ENCODE data around the gene CIDEA. TPM values are rescaled to one million over a fixed set of nuclear protein-coding genes. Genes with fewer than 3 reads are reported as not detected.

Gene CIDEA
- total RNA-seq, 4 donors from 2014 or later, result 17.5 to 72.2 (median 36.4) TPM

DNA sequence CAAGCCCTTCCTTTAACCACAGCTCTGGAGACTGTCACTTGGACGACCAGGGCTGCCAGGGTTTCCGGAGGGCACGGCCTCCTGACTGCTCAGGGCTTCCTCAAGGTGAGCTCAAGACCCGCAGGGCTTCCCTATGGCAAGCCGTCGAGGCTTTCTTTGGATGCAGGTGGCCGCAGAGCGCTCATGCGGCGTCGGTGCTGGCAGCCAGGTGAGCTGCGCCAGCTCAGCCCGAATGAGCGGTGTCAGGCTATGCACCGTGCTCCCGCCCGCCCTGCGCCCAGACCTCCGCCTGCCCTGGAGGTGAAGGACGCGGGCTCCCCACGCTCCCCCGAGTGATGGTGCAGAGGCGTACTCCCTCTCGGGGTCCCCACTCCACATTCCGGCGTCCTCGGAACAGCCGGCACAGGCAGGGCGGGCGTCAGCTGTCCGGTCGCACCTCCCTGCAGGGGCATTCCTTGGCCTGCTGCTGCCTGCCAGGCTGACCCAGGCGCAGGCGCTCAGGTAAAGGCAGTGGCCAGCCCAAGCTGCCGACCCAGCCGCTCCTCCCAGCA, 33.0 kb downstream of the CIDEA start:
- DNase-seq (ENCODE audit: low spot score in 2 of 2), result peak in 1 of 2 donors; percentile 61
- Histone ChIP-seq H3K4me3 (peak overlapping the region; percentile 53), H3K4me1 (peaks cover 20% of the 10 kb centered on the region), H3K27ac (peak overlapping the region; percentile 79), H3K36me3 (no peaks in the 10 kb centered on the region), H3K9me3 (no peaks in the 10 kb centered on the region), H3K27me3 (no peaks in the 10 kb centered on the region)
- no CpG with 5 or more reads among the region's 37 CpGs for WGBS
- TF ChIP-seq, protein P1, sequence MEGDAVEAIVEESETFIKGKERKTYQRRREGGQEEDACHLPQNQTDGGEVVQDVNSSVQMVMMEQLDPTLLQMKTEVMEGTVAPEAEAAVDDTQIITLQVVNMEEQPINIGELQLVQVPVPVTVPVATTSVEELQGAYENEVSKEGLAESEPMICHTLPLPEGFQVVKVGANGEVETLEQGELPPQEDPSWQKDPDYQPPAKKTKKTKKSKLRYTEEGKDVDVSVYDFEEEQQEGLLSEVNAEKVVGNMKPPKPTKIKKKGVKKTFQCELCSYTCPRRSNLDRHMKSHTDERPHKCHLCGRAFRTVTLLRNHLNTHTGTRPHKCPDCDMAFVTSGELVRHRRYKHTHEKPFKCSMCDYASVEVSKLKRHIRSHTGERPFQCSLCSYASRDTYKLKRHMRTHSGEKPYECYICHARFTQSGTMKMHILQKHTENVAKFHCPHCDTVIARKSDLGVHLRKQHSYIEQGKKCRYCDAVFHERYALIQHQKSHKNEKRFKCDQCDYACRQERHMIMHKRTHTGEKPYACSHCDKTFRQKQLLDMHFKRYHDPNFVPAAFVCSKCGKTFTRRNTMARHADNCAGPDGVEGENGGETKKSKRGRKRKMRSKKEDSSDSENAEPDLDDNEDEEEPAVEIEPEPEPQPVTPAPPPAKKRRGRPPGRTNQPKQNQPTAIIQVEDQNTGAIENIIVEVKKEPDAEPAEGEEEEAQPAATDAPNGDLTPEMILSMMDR (IDR thresholded peaks at IDR 0.05), result no peak
- no peak for TF ChIP-seq EP300 (IDR thresholded peaks at IDR 0.05)
- TF ChIP-seq POLR2A (IDR thresholded peaks at IDR 0.05), result no peak
- no peak for TF ChIP-seq POLR2AphosphoS5 (IDR thresholded peaks at IDR 0.05)

DNA sequence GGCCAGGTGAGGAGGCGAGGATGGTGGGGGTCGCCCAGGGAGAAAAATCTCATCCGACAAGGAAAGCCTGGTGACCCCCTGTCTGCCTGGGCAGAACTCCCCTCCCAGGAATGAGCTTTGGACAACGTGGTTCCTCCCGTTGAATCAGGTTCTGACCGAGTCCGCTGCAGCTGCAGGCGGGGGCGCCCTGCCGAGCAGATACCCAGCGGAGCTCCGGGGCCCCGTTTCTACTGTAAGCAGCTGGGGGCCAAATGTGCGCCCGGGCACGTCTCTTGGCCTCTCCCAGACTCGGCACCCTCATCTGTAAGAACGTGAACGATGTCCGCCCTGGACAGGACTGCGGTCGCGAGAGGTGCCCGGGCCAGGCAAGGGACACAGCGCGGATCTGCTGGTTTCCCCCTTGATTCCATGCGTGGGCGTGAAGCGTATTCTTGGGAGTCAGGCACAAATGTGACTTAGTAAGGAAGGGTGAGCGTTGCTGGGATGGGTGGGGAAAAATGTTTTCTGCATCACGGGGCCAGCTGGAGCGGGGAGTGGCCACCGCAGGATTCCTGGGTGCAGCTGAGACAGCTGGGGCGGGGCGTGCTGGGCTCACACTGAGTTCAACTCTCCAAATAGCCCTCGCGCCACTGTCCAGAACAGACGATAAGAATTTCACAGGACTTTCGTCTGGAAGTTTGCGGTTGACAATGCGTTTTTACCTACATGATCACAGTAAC, 33.7 kb downstream of the CIDEA start:
- TF ChIP-seq EP300 (IDR thresholded peaks at IDR 0.05), result no peak
- TF ChIP-seq, protein P1 (IDR thresholded peaks at IDR 0.05), result no peak
- peak in 1 of 3 donors; percentile 25 for TF ChIP-seq POLR2AphosphoS5 (IDR thresholded peaks at IDR 0.05)
- TF ChIP-seq POLR2A (IDR thresholded peaks at IDR 0.05), result no peak
- 14% methylated on average over 13 of the region's 41 CpGs for WGBS
- peak overlapping the region; percentile 53 for H3K4me3 ChIP-seq

DNA sequence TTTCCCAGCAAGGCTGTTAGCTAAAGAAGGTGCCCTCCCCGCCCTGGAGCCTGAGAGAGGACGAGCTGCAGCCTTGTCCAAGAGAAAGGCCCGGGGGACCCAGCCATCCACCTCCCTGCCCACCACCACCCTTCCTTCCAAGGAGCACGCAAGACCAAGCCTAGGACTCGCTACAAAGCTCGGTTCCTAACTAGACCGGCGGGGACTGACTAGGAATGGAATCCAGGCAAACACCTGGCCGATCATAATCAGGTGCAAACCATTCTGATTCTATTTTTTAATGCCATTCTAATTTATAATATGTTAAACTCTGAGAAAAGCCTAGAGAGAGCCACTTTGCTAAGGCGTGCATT, 34.2 kb downstream of the CIDEA start:
- DNase-seq (ENCODE audit: low spot score in 2 of 2), result peak in 1 of 2 donors; percentile 8
- 14% methylated on average over 7 of the region's 10 CpGs for WGBS
- H3K4me3 ChIP-seq, result peak overlapping the region; percentile 53
- H3K27ac ChIP-seq, result peak overlapping the region; percentile 79
- no peaks in the 10 kb centered on the region for H3K36me3 ChIP-seq
- peaks cover 20% of the 10 kb centered on the region for H3K4me1 ChIP-seq
- no peaks in the 10 kb centered on the region for H3K9me3 ChIP-seq
- H3K27me3 ChIP-seq, result no peaks in the 10 kb centered on the region
- TF ChIP-seq EP300 (IDR thresholded peaks at IDR 0.05), result no peak
- no peak for TF ChIP-seq POLR2A (IDR thresholded peaks at IDR 0.05)
- no peak for TF ChIP-seq POLR2AphosphoS5 (IDR thresholded peaks at IDR 0.05)
- TF ChIP-seq, protein P1 (IDR thresholded peaks at IDR 0.05), result no peak

More for the DNA sequence above, 33.7 kb downstream of the CIDEA start:
- Histone ChIP-seq H3K27ac (peak overlapping the region; percentile 79), H3K36me3 (no peaks in the 10 kb centered on the region), H3K4me1 (peaks cover 20% of the 10 kb centered on the region), H3K9me3 (no peaks in the 10 kb centered on the region), H3K27me3 (no peaks in the 10 kb centered on the region)
- DNase-seq (ENCODE audit: low spot score in 2 of 2), result peak; percentile 84 to 93

DNA sequence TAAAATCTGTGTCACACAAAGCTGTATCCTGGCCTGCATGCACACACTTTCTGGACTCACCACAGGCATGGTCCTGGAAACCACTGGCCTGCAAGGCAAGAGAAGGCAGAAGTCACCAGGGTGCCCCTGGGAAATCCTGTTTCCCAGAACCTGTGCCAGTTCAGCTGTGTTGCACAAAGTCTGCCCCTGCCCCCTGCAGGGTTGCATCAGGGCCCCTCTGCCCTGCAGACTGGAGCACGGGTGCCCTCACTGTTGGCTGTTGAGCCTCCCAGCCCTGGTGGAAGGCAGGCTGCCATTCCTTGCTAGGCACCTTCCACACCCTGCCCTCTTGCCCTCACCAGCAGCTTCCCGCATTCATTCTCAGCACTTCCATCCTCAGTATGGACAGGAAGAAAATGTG, 35.9 kb downstream of the CIDEA start:
- peak; percentile 24 to 48 for DNase-seq (ENCODE audit: low spot score in 2 of 2)
- Histone ChIP-seq H3K27ac (no peak overlapping the region), H3K36me3 (no peaks in the 10 kb centered on the region), H3K27me3 (no peaks in the 10 kb centered on the region), H3K4me3 (no peak overlapping the region), H3K4me1 (peaks cover 20% of the 10 kb centered on the region), H3K9me3 (no peaks in the 10 kb centered on the region)
- TF ChIP-seq POLR2AphosphoS5 (IDR thresholded peaks at IDR 0.05) (no peak), POLR2A (IDR thresholded peaks at IDR 0.05) (no peak), EP300 (IDR thresholded peaks at IDR 0.05) (no peak)
- TF ChIP-seq, protein P1 (IDR thresholded peaks at IDR 0.05), result no peak
- 94% methylated on average over 2 of the region's 2 CpGs for WGBS

DNA sequence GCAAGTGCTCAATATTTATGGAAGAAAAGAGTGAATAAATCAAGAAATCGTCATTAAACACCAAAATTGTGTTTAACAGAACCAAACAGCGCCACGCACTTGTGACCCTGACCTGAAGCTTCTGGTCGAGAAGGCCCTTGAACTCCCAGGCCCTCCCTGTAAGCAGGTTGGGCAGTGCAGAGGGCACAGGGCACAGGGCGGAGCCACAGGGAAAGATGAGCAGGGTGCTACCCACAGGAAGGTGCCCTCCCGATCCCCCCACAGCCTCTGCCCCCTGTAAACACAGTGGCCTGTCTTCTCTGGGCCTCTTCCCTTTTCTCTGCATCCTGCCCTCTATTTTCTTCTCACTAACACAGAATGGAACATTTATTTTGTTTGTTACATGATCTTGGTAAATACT, 37.0 kb downstream of the CIDEA start:
- Histone ChIP-seq H3K9me3 (no peaks in the 10 kb centered on the region), H3K27me3 (no peaks in the 10 kb centered on the region), H3K27ac (no peak overlapping the region), H3K36me3 (no peaks in the 10 kb centered on the region), H3K4me1 (peaks cover 20% of the 10 kb centered on the region), H3K4me3 (no peak overlapping the region)
- TF ChIP-seq, protein P1 (IDR thresholded peaks at IDR 0.05), result no peak
- TF ChIP-seq EP300 (IDR thresholded peaks at IDR 0.05), result no peak
- TF ChIP-seq POLR2AphosphoS5 (IDR thresholded peaks at IDR 0.05), result no peak
- TF ChIP-seq POLR2A (IDR thresholded peaks at IDR 0.05), result no peak
- 89% methylated on average over 6 of the region's 6 CpGs for WGBS
- DNase-seq (ENCODE audit: low spot score in 2 of 2), result peak; percentile 43 to 64
